ENCODE results near the gene MMGT1.
"Not testable (repeated sequence)": the region's sequence is repeated elsewhere in the genome, so short reads cannot be mapped to it uniquely, and the experiment has no call there.

MMGT1 gene

GRCh38 chrX:135931644-135932487, 41.9 kb downstream of the MMGT1 start:
- DNase-seq (ENCODE audit: low read depth) = no peak
- H3K4me3 ChIP-seq (ENCODE audit: low read length) = no peak overlapping the region

GRCh38 chrX:135927897-135928296, 45.9 kb downstream of the MMGT1 start:
- no peak for DNase-seq (ENCODE audit: low read depth)
- TF ChIP-seq CTCF (conservative IDR thresholded peaks at IDR 0.05; ENCODE audit: low read depth, low read length) = no peak
- no peak overlapping the region for H3K4me3 ChIP-seq (ENCODE audit: low read length)

More at GRCh38 chrX:135931644-135932487, 41.9 kb downstream of the MMGT1 start:
- peak; percentile 70 for TF ChIP-seq CTCF (conservative IDR thresholded peaks at IDR 0.05; ENCODE audit: low read depth, low read length)

DNA sequence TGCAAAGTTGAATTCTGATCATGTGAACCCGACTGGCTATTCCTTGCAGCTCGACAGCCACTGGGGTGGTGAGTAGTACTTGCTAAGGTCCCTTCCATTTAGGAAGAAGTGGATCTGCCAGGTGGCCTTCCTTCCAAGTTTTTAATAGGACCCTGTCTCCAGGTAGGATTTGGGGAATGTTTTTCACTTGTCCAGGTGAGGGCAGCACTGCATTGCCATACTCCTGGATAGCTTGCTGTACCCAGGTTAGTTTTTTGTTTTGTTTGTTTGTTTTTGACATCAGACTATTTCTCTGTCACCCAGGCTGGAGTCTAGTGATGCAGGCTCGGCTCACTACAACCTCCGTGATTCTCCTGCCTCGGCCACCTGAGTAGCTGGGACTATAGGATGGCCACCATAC, 50.4 kb downstream of the MMGT1 start:
- H3K4me3 ChIP-seq (ENCODE audit: low read length) = no peak overlapping the region
- DNase-seq (ENCODE audit: low read depth) = no peak
- peak; percentile 27 for TF ChIP-seq CTCF (conservative IDR thresholded peaks at IDR 0.05; ENCODE audit: low read depth, low read length)

DNA sequence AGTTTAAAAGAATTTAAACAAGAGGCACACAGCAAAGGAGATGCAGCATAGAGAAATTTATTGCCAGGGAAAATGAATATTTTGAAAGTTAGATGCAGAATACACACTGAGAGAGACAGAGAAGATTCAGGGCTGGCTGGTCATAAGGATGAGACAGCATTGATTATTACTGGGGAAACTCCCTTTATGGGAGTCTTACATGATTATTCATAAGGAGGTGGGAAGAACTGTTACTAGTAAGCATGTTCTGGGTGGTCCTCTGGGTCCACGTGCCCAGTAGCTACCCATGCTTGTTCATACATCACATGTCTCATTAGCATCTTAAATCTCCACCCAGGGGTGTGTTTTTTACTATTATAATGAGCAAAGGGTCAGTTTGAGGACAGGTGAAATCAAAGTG, 53.3 kb downstream of the MMGT1 start:
- not testable (repeated sequence) for H3K4me3 ChIP-seq (ENCODE audit: low read length); DNase-seq (ENCODE audit: low read depth)

DNA sequence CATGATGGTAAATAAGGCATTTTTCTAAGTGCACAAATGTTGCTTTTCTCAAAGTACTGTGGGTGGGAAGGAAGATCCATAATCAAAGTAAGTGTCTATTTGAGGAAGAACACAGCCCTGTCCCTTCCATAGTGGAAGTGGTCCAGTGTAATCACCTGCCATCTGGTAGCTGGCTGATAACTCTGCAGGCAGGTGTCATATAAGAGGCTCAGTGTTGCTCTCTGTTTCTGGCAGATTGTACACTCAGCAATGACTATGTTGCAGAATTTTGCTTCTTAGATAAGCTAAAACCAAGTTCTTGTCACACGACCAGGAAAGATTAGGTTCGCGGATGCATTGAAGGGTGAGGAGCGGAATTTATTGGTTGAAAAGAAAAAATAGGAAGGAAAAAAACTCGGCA, 59.4 kb downstream of the MMGT1 start:
- TF ChIP-seq CTCF (conservative IDR thresholded peaks at IDR 0.05; ENCODE audit: low read depth, low read length) = no peak
- no peak for DNase-seq (ENCODE audit: low read depth)

More for the DNA sequence above, 59.4 kb downstream of the MMGT1 start:
- H3K4me3 ChIP-seq (ENCODE audit: low read length) = no peak overlapping the region
